Tibial nerve (tissue), 3 donors: ENCODE results near the gene ENDOU.

Source experiments
- CTCF ChIP-seq, 5 experiments: fragments of 200-600 bp in 3 of 5; fragments of 450-650 bp in 2 of 5; sonication (generic) in 3 of 5; IDR thresholded peaks; one replicate each; pipeline ENCODE4 v1.5.1; 2016 to 2019; ENCODE audit warnings: antibody characterized with exemption in 5 of 5, mild to moderate bottlenecking in 3 of 5, moderate library complexity in 2 of 5
- POLR2A ChIP-seq, 2 donors: fragments of 450-650 bp; IDR thresholded peaks; one replicate each; pipeline ENCODE4 v1.6.1; 2017; ENCODE audit warnings: antibody characterized with exemption in 2 of 2, mild to moderate bottlenecking in 2 of 2, moderate library complexity in 2 of 2

- TF ChIP-seq CTCF (IDR thresholded peaks at IDR 0.05) (no peak), POLR2A (IDR thresholded peaks at IDR 0.05) (no peak)
Observed at GRCh38 chr12:47762850-47763465, 37.7 kb upstream of the ENDOU start.
